Islet precursor cell (in vitro differentiated cells): ENCODE data around the gene PDZRN3.
A peak's percentile ranks its signal among the peaks of the same experiment; 100 is the strongest.

ENCODE experiments used
- DNase-seq: peaks from one replicate; pipeline ENCODE4 v3.0.0-alpha.2; 2018

The PDZRN3 gene

GRCh38 chr3:73555076-73555475, 69.7 kb downstream of the PDZRN3 start:
- no peak for DNase-seq

- peak; percentile 61 for DNase-seq
Measured at GRCh38 chr3:73552700-73553099, 72.0 kb downstream of the PDZRN3 start.

- no peak for DNase-seq
Measured at GRCh38 chr3:73550032-73550431, 74.7 kb downstream of the PDZRN3 start.

- no peak for DNase-seq
Measured at GRCh38 chr3:73549051-73549600, 75.6 kb downstream of the PDZRN3 start.

GRCh38 chr3:73548436-73548835, 76.3 kb downstream of the PDZRN3 start:
- no peak for DNase-seq

GRCh38 chr3:73547427-73548248, 77.1 kb downstream of the PDZRN3 start:
- DNase-seq: no peak

GRCh38 chr3:73546961-73547360, 77.8 kb downstream of the PDZRN3 start:
- DNase-seq: no peak

GRCh38 chr3:73543412-73543811, 81.3 kb downstream of the PDZRN3 start:
- DNase-seq: no peak

- no peak for DNase-seq
Measured at GRCh38 chr3:73542136-73542535, 82.6 kb downstream of the PDZRN3 start.

- no peak for DNase-seq
Measured at GRCh38 chr3:73540969-73541740, 83.6 kb downstream of the PDZRN3 start.

GRCh38 chr3:73538486-73538885, 86.3 kb downstream of the PDZRN3 start:
- DNase-seq: no peak

GRCh38 chr3:73536952-73537351, 87.8 kb downstream of the PDZRN3 start:
- DNase-seq: no peak

GRCh38 chr3:73536336-73536895, 88.3 kb downstream of the PDZRN3 start:
- no peak for DNase-seq

- no peak for DNase-seq
Measured at GRCh38 chr3:73535931-73536330, 88.8 kb downstream of the PDZRN3 start.

- DNase-seq: no peak
Measured at GRCh38 chr3:73535137-73535536, 89.6 kb downstream of the PDZRN3 start.

- DNase-seq: peak; percentile 64
Measured at GRCh38 chr3:73530022-73530396, 94.7 kb downstream of the PDZRN3 start.

- no peak for DNase-seq
Measured at GRCh38 chr3:73529308-73530021, 95.3 kb downstream of the PDZRN3 start.

- no peak for DNase-seq
Measured at GRCh38 chr3:73525591-73525990, 99.2 kb downstream of the PDZRN3 start.

GRCh38 chr3:73523661-73524060, 101.1 kb downstream of the PDZRN3 start:
- no peak for DNase-seq

GRCh38 chr3:73521734-73522336, 102.9 kb downstream of the PDZRN3 start:
- DNase-seq: no peak

- no peak for DNase-seq
Measured at GRCh38 chr3:73520931-73521461, 103.7 kb downstream of the PDZRN3 start.

GRCh38 chr3:73516631-73517030, 108.1 kb downstream of the PDZRN3 start:
- no peak for DNase-seq
